ENCODE results near the gene ACOXL.

- TF ChIP-seq, protein P1, sequence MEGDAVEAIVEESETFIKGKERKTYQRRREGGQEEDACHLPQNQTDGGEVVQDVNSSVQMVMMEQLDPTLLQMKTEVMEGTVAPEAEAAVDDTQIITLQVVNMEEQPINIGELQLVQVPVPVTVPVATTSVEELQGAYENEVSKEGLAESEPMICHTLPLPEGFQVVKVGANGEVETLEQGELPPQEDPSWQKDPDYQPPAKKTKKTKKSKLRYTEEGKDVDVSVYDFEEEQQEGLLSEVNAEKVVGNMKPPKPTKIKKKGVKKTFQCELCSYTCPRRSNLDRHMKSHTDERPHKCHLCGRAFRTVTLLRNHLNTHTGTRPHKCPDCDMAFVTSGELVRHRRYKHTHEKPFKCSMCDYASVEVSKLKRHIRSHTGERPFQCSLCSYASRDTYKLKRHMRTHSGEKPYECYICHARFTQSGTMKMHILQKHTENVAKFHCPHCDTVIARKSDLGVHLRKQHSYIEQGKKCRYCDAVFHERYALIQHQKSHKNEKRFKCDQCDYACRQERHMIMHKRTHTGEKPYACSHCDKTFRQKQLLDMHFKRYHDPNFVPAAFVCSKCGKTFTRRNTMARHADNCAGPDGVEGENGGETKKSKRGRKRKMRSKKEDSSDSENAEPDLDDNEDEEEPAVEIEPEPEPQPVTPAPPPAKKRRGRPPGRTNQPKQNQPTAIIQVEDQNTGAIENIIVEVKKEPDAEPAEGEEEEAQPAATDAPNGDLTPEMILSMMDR (IDR thresholded peaks at IDR 0.05; ENCODE audit: low read depth, low read length, poor library complexity, severe bottlenecking): no peak
- no peak for TF ChIP-seq EZH2phosphoT487 (IDR thresholded peaks at IDR 0.05; ENCODE audit: borderline replicate concordance, low read length)
Measured at GRCh38 chr2:110984694-110985490, 252.5 kb downstream of the ACOXL start.
